HG02759 (cell line): ENCODE data around the gene ANKRD36C.
"Not testable (repeated sequence)": the region's sequence is repeated elsewhere in the genome, so short reads cannot be mapped to it uniquely, and the experiment has no call there.

Experiments used
- ATAC-seq: cut with Tn5 transposase; IDR thresholded peaks from one replicate; pipeline ENCODE4 v1.9.1; 2021; ENCODE audit warnings: mild to moderate bottlenecking, moderate library complexity; ENCODE audit not compliant: unreplicated experiment

Gene ANKRD36C

GRCh38 chr2:95991351-95992094, at the start of gene ANKRD36C:
TSS of gene ANKRD36C (minus strand) at chr2:95991824. CDS start at chr2:95991708, 116 bp downstream.
- ATAC-seq, result peak; percentile 95

DNA sequence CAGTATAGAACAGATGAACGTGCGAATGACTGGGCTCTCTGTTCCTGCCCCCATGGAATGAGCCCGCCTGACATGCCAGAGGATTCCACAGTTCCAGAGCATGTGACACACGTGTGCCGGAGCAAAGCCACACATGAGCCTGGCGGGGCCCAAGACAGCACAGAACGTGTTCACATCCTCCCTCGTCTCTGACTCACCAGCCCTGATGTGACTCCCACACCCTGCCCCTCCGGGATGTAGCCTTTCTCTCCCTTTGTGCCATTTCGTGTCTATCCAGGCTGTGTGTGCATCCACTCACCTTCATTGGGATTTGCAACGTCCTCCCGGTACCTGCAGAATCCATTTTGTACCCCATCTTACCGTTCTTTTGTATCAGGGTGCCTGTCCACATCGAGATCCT, 43.9 kb upstream of the ANKRD36C start:
- ATAC-seq, result not testable (repeated sequence)

GRCh38 chr2:96034792-96035191, 43.2 kb upstream of the ANKRD36C start, which contains the start of gene GPAT2:
TSS of gene GPAT2 (minus strand) at chr2:96034916. CDS start at chr2:96032359, 2,557 bp downstream.
- ATAC-seq, result not testable (repeated sequence)

DNA sequence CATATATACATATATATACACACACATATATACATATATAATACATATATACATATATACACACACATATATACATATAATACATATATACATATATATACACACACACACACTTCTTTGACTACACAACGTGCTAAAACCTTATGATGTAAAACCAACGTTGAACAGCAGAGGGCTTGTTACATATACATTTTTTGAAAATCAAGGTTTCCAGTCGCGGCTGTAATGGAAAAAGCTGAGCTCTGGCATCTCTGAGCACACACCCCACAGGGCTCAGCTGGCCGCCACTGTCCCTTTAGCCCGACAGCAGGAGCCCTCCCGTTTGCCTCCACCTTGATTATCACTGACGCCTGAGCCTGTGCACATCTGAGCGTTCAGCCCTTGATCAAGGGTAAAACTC, 42.4 kb upstream of the ANKRD36C start:
- ATAC-seq, result not testable (repeated sequence)

DNA sequence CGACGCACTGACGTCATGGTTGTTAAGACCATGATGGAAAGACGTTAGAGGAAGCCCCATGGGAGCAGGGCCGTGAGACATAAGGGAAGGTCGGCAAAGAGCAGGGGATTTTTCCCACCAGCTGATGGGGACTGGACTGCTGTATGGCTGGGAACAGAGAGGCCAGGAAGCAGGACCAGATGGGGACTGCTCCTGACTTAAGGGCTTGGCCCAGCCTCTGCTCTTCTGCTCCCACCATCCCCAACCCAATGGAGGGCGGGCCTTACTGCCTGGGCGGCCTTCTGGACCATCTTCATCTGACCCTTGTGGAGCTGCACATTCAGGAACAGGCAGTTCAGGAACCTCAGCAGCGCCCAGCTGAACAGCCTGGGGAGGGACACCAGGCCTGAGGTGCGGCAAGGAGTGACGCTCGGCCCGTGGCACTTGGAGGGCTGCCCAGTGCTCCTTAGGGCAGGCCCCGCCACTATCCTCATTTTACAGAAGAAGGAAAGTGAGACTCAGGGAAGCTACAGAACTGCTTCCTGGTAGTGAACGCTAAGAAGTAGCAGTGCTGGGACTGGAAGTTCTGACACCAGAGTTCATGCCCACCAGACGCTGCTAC, 36.2 kb upstream of the ANKRD36C start:
- not testable (repeated sequence) for ATAC-seq

GRCh38 chr2:96025755-96026154, 34.1 kb upstream of the ANKRD36C start:
- ATAC-seq, result not testable (repeated sequence)

DNA sequence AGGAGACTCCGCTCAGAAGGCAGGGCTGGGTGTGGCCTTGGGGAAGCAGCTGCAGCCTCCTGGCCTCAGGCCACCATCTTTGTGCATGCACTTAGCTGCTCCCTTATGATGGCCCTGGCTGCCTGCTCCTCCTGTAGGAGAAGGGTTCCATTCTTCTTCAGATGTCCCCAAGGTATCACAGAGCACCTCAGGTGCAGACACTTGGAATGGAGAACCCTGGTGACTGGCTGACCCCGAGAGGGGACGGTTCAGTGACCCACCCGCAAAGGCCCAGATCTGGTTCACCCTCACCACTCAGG, 33.5 kb upstream of the ANKRD36C start:
- no peak for ATAC-seq

GRCh38 chr2:96024336-96025193, 32.9 kb upstream of the ANKRD36C start:
- ATAC-seq, result no peak

DNA sequence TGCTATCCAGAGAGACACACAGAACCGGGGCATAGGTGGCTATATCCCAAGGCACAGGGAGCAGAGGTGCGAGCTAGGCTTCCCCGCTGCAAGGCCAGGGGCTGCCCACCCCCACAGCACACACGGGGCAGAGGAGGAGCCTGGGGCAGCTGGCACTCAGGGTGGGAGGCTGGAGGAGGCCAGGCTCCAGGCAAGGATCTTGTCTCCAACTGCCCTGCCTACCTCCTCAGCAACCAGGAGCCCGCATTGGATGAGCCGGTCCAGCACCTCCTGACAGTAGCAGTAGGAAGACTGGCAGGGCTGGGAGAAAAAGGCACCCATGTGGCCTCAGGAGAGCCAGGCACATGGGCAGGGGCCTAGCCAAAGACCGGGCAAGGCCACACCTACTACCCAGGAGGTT, 32.1 kb upstream of the ANKRD36C start:
- not testable (repeated sequence) for ATAC-seq

GRCh38 chr2:96022701-96023447, 31.2 kb upstream of the ANKRD36C start:
- peak; percentile 82 for ATAC-seq

GRCh38 chr2:96022126-96022525, 30.5 kb upstream of the ANKRD36C start:
- not testable (repeated sequence) for ATAC-seq

DNA sequence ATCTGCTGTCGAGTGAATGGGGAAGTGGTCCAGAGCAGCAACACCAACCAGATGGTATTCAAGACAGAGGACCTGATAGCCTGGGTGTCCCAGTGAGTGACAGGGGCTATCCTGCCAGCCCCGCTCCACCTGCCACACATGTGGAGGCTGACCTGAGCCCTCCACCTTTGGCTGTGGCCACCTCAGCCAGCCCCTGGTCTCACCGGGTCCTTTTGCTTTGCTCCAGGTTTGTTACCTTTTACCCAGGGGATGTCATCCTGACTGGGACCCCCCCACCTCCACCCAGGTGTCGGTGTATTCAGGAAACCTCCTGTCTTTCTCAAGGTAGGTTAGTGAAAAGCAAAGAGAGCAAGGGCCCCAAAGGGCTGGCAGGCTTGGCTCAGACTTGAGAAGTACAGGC, 29.5 kb upstream of the ANKRD36C start:
- ATAC-seq, result not testable (repeated sequence)

DNA sequence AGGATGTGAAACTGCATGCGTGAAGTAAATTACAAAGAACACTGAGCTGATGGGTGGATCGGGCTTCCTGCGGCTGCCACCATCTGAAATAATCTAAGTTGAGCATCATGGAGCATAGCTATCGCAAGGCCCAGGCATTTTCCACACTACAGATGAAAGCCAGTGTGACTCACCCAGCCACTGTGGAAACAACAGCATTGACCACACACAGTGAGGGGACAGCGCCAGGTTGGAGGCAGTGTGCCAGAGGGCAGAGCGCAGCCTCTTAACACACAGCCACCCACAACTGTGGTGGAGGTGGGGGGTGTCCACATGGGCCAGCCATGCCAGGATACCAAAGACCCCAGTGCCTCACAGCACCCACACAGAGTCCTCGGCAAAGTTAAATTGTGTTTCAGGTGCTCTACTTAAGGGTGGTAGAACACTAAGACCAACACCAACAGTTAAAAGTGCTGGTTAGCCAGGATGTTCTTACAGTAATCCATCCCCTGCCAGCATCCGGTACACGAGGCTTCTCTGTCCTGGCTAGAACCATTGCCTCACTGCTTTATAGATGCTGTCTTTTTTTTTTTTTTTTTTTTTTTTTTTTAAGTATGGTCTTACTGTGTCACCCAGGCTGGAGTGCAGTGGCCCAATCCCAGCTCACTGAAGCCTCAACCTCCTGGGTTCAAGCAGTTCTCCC, 28.4 kb upstream of the ANKRD36C start:
- not testable (repeated sequence) for ATAC-seq

- ATAC-seq, result not testable (repeated sequence)
These were observed 24.7 kb upstream of the ANKRD36C start for GRCh38 chr2:96016321-96016720.

- ATAC-seq, result not testable (repeated sequence)
These were observed 21.2 kb upstream of the ANKRD36C start for GRCh38 chr2:96012792-96013264.

- not testable (repeated sequence) for ATAC-seq
These were observed 20.6 kb upstream of the ANKRD36C start for GRCh38 chr2:96012086-96012791.

- ATAC-seq, result peak; percentile 9
These were observed 19.5 kb upstream of the ANKRD36C start for GRCh38 chr2:96011129-96011455.

DNA sequence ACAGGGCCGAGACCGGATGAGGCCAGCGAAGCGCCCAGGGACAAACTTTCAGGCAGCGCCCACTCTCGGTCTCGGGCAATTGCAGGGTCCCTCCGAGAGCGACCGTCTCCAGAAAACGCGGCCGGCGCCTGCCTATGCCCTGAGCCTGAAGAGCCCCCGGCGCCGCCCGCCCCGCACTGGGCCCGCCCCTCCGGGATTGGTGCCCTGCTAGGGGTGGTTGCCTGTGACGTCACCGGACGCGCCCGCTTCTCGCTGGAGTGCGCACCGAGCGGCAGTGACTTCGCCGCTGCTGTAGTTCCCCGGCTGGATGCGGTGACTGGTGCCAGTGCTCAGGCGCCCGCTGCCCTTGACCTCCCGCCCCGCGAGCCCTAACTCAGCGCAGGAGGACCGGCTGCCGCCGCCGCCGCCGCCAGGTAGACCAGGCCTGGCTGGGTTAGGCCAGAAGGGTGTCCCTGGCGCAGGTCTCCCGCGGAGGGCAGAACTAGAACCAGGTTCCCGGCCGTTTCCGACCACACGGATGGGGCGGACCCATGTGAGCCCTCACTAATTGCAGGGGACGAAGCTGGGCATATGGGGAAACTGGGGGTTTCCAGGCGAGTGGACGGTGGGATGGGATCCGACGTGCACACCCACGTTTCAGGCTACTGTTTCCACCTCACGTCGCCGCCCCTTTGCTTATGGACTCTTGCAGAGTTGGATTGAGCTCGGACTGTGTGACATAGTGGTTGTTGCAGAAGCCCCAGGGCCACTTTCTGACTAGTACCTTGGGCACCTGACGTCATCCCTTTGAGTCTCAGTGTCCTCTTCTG, 18.9 kb upstream of the ANKRD36C start:
- ATAC-seq, result peak; percentile 98

DNA sequence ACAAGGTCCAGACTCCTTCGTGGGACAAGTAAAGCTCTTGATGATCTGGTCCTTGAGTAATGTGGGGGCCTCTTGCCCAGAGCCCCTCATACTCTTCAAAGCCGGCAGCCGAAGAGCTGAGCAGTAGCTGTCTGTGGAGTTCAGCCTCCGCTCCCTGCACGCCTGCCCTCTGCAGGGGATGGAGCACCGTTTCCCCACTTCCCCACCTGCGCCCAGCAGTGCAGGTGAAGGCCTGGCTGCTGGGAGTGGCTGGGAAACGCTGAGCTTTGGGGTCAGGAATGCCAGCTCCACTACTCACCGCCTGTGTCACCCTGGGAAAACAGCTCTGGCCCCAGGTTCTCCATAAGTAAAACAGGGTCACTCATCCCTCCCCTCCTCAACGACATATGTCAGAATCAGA, 18.2 kb upstream of the ANKRD36C start:
- ATAC-seq, result peak; percentile 8
